Heart left ventricle (tissue), 13 donors: ENCODE measurements around the gene ZNF628.

Experiments
- POLR2A ChIP-seq, 2 donors: fragments of 450-650 bp; IDR thresholded peaks; one replicate each; pipeline ENCODE4 v1.6.1; 2017; ENCODE audit warnings: antibody characterized with exemption in 2 of 2, mild to moderate bottlenecking in 2 of 2, moderate library complexity in 2 of 2
- TF ChIP-seq, protein P1 (sequence below), 12 donors: fragments of 200-600 bp; sonication (generic) in 4 of 12; IDR thresholded peaks; one replicate each; pipeline versions ENCODE4 v1.5.0 to v1.8.0; 2018 to 2022; ENCODE audit warnings: antibody characterized with exemption in 12 of 12, mild to moderate bottlenecking in 5 of 12
- donor health status: ischemic (EF 13 %, LVEDD 7.1; RV severe dilation, severe dysfunction).
- donor health status: DM: no; HTN: yes; CAD: no.
- donor health status: DM: no; HTN: no; CAD: no.
- donor health status: ischemic (EF 25% LVEDD 6.9; RV normal size, moderate dysfunction).
- donor health status: ischemic (EF 25% LVEDD 5.7; RV mildly dilated, moderate dysfunction).
- donor health status: ischemic (EF 35%, LVEDD 5.7; RV mildly dilated, moderate dysfunction).
- donor health status: nonischemic (EF 11% LVEDD 7.7; RV severe dilation, severe dysfunction).
- donor health status: DM: yes; HTN: yes; CAD: no.
- donor health status: PGD.
- donor health status: ischemic (EF 29% LVEDD 5.4; RV normal size, mild dysfunction).
- donor health status: nonischemic (EF 23%, LVEDD 6.1; RV moderate dilation, normal function).

DNA sequence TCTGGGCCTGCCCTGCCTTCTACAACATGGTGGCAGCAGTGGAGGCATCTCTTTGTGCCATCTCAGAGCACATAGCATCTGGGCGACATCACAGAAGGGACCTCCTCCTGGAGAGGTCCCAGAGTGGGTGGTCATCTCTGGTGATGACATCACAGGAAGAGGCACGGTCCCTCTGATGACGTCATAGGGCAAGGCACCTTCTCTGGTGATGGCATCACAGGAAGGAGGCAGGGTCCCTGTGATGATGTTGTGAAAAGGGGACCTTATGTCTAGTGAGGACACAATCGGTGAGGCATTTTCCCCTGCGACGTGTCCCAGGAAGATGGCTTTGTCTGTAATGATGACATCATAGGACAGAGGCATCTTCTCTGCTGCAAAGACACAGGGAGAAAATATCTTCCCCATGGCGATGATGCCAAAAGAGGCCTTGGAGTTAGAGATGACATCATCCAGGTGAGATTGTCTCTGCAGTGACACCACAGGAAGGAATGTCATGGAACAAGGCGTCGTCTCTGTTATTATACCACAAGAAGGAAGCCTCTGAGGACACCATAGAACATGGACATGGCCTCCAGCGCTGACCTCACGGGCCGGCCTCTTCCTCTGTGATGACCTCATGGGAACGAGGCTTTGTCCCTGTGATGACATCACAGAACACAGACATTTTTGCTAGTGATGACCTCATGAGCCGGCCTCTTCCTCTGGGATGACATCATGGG, 44.0 kb upstream of the ZNF628 start:
- TF ChIP-seq, protein P1, sequence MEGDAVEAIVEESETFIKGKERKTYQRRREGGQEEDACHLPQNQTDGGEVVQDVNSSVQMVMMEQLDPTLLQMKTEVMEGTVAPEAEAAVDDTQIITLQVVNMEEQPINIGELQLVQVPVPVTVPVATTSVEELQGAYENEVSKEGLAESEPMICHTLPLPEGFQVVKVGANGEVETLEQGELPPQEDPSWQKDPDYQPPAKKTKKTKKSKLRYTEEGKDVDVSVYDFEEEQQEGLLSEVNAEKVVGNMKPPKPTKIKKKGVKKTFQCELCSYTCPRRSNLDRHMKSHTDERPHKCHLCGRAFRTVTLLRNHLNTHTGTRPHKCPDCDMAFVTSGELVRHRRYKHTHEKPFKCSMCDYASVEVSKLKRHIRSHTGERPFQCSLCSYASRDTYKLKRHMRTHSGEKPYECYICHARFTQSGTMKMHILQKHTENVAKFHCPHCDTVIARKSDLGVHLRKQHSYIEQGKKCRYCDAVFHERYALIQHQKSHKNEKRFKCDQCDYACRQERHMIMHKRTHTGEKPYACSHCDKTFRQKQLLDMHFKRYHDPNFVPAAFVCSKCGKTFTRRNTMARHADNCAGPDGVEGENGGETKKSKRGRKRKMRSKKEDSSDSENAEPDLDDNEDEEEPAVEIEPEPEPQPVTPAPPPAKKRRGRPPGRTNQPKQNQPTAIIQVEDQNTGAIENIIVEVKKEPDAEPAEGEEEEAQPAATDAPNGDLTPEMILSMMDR (IDR thresholded peaks at IDR 0.05): no peak
- TF ChIP-seq POLR2A (IDR thresholded peaks at IDR 0.05): no peak
